ENCODE data around the gene C3orf80.
"Not testable (repeated sequence)": the region's sequence is repeated elsewhere in the genome, so short reads cannot be mapped to it uniquely, and the experiment has no call there.

The C3orf80 gene

GRCh38 chr3:160193644-160194192 lies 31.5 kb upstream of the C3orf80 start:
- no peak overlapping the region for H3K27ac ChIP-seq (ENCODE audit: low read length)
- no peak overlapping the region for H3K9ac ChIP-seq (ENCODE audit: low read depth, low read length)
- H3K27me3 ChIP-seq (ENCODE audit: insufficient read depth, low read length) = no peaks in the 10 kb centered on the region
- H3K9me3 ChIP-seq (ENCODE audit: insufficient read depth, low read depth, low read length) = no peaks in the 10 kb centered on the region
- H3K36me3 ChIP-seq (ENCODE audit: insufficient read depth, low read depth, low read length) = no peaks in the 10 kb centered on the region
- H3K4me1 ChIP-seq (ENCODE audit: insufficient read depth, low read length) = no peaks in the 10 kb centered on the region
- H3K4me3 ChIP-seq (ENCODE audit: low read length) = no peak overlapping the region

GRCh38 chr3:160194438-160194837 lies 30.8 kb upstream of the C3orf80 start:
- H3K4me1 ChIP-seq (ENCODE audit: insufficient read depth, low read length) = no peaks in the 10 kb centered on the region
- no peaks in the 10 kb centered on the region for H3K27me3 ChIP-seq (ENCODE audit: insufficient read depth, low read length)
- H3K9ac ChIP-seq (ENCODE audit: low read depth, low read length) = no peak overlapping the region
- H3K27ac ChIP-seq (ENCODE audit: low read length) = no peak overlapping the region
- H3K9me3 ChIP-seq (ENCODE audit: insufficient read depth, low read depth, low read length) = no peaks in the 10 kb centered on the region
- no peak overlapping the region for H3K4me3 ChIP-seq (ENCODE audit: low read length)
- H3K36me3 ChIP-seq (ENCODE audit: insufficient read depth, low read depth, low read length) = no peaks in the 10 kb centered on the region

GRCh38 chr3:160195106-160195505 lies 30.1 kb upstream of the C3orf80 start:
- H3K27ac ChIP-seq (ENCODE audit: low read length) = no peak overlapping the region
- no peaks in the 10 kb centered on the region for H3K9me3 ChIP-seq (ENCODE audit: insufficient read depth, low read depth, low read length)
- H3K4me1 ChIP-seq (ENCODE audit: insufficient read depth, low read length) = no peaks in the 10 kb centered on the region
- no peak overlapping the region for H3K4me3 ChIP-seq (ENCODE audit: low read length)
- no peaks in the 10 kb centered on the region for H3K36me3 ChIP-seq (ENCODE audit: insufficient read depth, low read depth, low read length)
- H3K9ac ChIP-seq (ENCODE audit: low read depth, low read length) = no peak overlapping the region
- no peaks in the 10 kb centered on the region for H3K27me3 ChIP-seq (ENCODE audit: insufficient read depth, low read length)

GRCh38 chr3:160196511-160197104 lies 28.6 kb upstream of the C3orf80 start:
- H3K9me3 ChIP-seq (ENCODE audit: insufficient read depth, low read depth, low read length) = no peaks in the 10 kb centered on the region
- no peak overlapping the region for H3K4me3 ChIP-seq (ENCODE audit: low read length)
- no peaks in the 10 kb centered on the region for H3K4me1 ChIP-seq (ENCODE audit: insufficient read depth, low read length)
- H3K9ac ChIP-seq (ENCODE audit: low read depth, low read length) = no peak overlapping the region
- no peaks in the 10 kb centered on the region for H3K27me3 ChIP-seq (ENCODE audit: insufficient read depth, low read length)
- H3K27ac ChIP-seq (ENCODE audit: low read length) = no peak overlapping the region
- H3K36me3 ChIP-seq (ENCODE audit: insufficient read depth, low read depth, low read length) = no peaks in the 10 kb centered on the region

DNA sequence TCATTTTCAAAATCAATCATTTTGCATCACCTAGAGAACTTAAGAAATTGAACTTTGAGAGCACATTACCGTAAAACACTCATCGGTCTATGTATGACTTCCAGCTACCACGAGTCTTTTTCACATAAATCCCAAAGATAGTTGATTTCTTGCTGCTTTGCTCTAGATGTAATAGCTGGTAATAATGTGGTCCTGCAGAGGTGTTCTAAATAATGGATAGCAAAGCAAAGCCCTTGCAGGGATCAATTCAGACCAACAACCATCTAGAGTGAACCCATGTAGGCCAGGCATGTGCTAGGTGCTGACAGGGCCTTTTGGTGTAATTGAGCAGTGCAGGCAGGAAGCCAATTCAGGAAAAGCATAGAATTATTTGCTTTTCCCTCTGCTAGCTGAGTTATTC lies 26.1 kb upstream of the C3orf80 start:
- Histone ChIP-seq H3K27me3 (ENCODE audit: insufficient read depth, low read length) (no peaks in the 10 kb centered on the region), H3K9ac (ENCODE audit: low read depth, low read length) (no peak overlapping the region), H3K9me3 (ENCODE audit: insufficient read depth, low read depth, low read length) (no peaks in the 10 kb centered on the region), H3K27ac (ENCODE audit: low read length) (no peak overlapping the region), H3K4me3 (ENCODE audit: low read length) (no peak overlapping the region), H3K36me3 (ENCODE audit: insufficient read depth, low read depth, low read length) (no peaks in the 10 kb centered on the region), H3K4me1 (ENCODE audit: insufficient read depth, low read length) (no peaks in the 10 kb centered on the region)

DNA sequence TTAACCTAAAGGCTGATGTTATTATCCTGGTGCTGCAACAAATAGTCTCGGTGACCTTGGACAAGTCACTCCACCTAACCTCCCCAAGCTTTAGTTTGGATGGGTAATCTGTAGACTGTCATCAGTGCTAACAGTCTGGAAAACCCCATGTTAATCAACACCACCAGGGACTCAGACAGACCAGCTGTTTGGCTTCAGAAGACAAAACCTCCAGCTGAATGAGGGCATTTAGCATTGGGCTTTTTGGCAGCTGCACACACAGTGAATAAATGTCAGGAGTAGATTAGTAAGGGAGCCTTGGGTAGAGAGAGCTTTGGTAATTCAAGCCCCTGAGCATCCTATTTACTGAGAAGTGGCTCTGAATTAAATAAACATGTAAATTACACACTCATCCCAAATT lies 24.9 kb upstream of the C3orf80 start:
- Histone ChIP-seq H3K4me3 (ENCODE audit: low read length) (no peak overlapping the region), H3K4me1 (ENCODE audit: insufficient read depth, low read length) (no peaks in the 10 kb centered on the region), H3K9me3 (ENCODE audit: insufficient read depth, low read depth, low read length) (no peaks in the 10 kb centered on the region; the same call in 1 of the 2 replicates), H3K9ac (ENCODE audit: low read depth, low read length) (no peak overlapping the region), H3K36me3 (ENCODE audit: insufficient read depth, low read depth, low read length) (no peaks in the 10 kb centered on the region), H3K27ac (ENCODE audit: low read length) (no peak overlapping the region), H3K27me3 (ENCODE audit: insufficient read depth, low read length) (no peaks in the 10 kb centered on the region)

- H3K9ac ChIP-seq (ENCODE audit: low read depth, low read length); H3K27ac ChIP-seq (ENCODE audit: low read length); H3K36me3 ChIP-seq (ENCODE audit: insufficient read depth, low read depth, low read length); H3K9me3 ChIP-seq (ENCODE audit: insufficient read depth, low read depth, low read length); H3K4me1 ChIP-seq (ENCODE audit: insufficient read depth, low read length); H3K4me3 ChIP-seq (ENCODE audit: low read length); H3K27me3 ChIP-seq (ENCODE audit: insufficient read depth, low read length): not testable (repeated sequence)
Observed at GRCh38 chr3:160204396-160205011, 20.7 kb upstream of the C3orf80 start.

DNA sequence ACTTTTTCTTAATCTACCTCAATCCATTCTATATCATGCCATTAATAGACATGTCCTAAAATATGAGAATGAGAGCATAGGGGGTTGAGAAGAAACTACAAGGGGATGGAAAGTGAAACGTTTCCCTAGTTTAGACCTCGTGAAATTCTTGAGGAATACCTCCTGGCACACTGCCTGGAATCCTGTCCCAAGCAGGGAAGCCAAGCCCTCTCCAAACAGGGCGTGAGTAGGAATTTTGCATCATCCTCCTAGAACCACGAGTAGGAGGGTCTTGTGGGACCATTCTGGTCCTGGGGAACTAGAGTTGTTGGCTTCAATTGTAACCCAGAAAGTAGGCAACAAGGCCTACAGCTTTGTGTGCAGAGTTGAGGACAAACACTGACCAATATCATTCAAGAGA lies 19.6 kb upstream of the C3orf80 start:
- H3K9me3 ChIP-seq (ENCODE audit: insufficient read depth, low read depth, low read length) = no peaks in the 10 kb centered on the region; the same call in 1 of the 2 replicates
- no peak overlapping the region for H3K9ac ChIP-seq (ENCODE audit: low read depth, low read length)
- no peak overlapping the region for H3K27ac ChIP-seq (ENCODE audit: low read length)
- no peaks in the 10 kb centered on the region for H3K4me1 ChIP-seq (ENCODE audit: insufficient read depth, low read length)
- no peak overlapping the region for H3K4me3 ChIP-seq (ENCODE audit: low read length)
- no peaks in the 10 kb centered on the region for H3K27me3 ChIP-seq (ENCODE audit: insufficient read depth, low read length)
- H3K36me3 ChIP-seq (ENCODE audit: insufficient read depth, low read depth, low read length) = no peaks in the 10 kb centered on the region

- Histone ChIP-seq H3K4me3 (ENCODE audit: low read length) (no peak overlapping the region), H3K9me3 (ENCODE audit: insufficient read depth, low read depth, low read length) (no peaks in the 10 kb centered on the region), H3K9ac (ENCODE audit: low read depth, low read length) (no peak overlapping the region), H3K27me3 (ENCODE audit: insufficient read depth, low read length) (no peaks in the 10 kb centered on the region), H3K4me1 (ENCODE audit: insufficient read depth, low read length) (no peaks in the 10 kb centered on the region), H3K36me3 (ENCODE audit: insufficient read depth, low read depth, low read length) (no peaks in the 10 kb centered on the region), H3K27ac (ENCODE audit: low read length) (no peak overlapping the region)
Observed at GRCh38 chr3:160210341-160210740, 14.9 kb upstream of the C3orf80 start.

GRCh38 chr3:160210799-160211221 lies 14.4 kb upstream of the C3orf80 start:
- H3K9me3 ChIP-seq (ENCODE audit: insufficient read depth, low read depth, low read length) = no peaks in the 10 kb centered on the region
- no peaks in the 10 kb centered on the region for H3K27me3 ChIP-seq (ENCODE audit: insufficient read depth, low read length)
- H3K4me1 ChIP-seq (ENCODE audit: insufficient read depth, low read length) = no peaks in the 10 kb centered on the region
- H3K27ac ChIP-seq (ENCODE audit: low read length) = no peak overlapping the region
- H3K4me3 ChIP-seq (ENCODE audit: low read length) = no peak overlapping the region
- no peaks in the 10 kb centered on the region for H3K36me3 ChIP-seq (ENCODE audit: insufficient read depth, low read depth, low read length)
- no peak overlapping the region for H3K9ac ChIP-seq (ENCODE audit: low read depth, low read length)

DNA sequence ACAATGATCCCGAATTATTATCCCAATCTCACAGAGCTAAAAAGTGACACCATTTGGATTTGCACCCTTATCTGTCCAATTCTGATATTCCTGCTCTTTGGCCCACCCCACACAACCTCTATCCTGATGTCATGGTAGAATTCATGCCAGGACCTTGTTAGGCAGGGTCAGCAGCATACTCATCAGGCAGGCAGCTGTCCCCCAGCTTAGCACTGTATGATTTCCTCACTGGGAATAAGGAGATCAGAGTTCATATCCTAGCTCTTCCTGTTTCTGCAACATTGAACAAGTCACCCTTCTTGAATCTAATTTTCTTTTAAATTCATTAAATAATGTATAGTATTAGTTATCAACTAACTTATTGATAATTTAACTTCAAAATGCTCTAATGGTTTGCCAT lies 12.0 kb upstream of the C3orf80 start:
- no peaks in the 10 kb centered on the region; the same call in 1 of the 2 replicates for H3K27me3 ChIP-seq (ENCODE audit: insufficient read depth, low read length)
- H3K36me3 ChIP-seq (ENCODE audit: insufficient read depth, low read depth, low read length) = no peaks in the 10 kb centered on the region
- H3K9ac ChIP-seq (ENCODE audit: low read depth, low read length) = no peak overlapping the region
- no peak overlapping the region for H3K4me3 ChIP-seq (ENCODE audit: low read length)
- no peaks in the 10 kb centered on the region for H3K4me1 ChIP-seq (ENCODE audit: insufficient read depth, low read length)
- H3K27ac ChIP-seq (ENCODE audit: low read length) = no peak overlapping the region
- no peaks in the 10 kb centered on the region for H3K9me3 ChIP-seq (ENCODE audit: insufficient read depth, low read depth, low read length)

GRCh38 chr3:160217675-160218074 lies 7.5 kb upstream of the C3orf80 start:
- no peak overlapping the region for H3K9ac ChIP-seq (ENCODE audit: low read depth, low read length)
- no peaks in the 10 kb centered on the region for H3K36me3 ChIP-seq (ENCODE audit: insufficient read depth, low read depth, low read length)
- H3K4me3 ChIP-seq (ENCODE audit: low read length) = no peak overlapping the region
- H3K27ac ChIP-seq (ENCODE audit: low read length) = no peak overlapping the region
- H3K27me3 ChIP-seq (ENCODE audit: insufficient read depth, low read length) = peaks cover 18% of the 10 kb centered on the region
- H3K4me1 ChIP-seq (ENCODE audit: insufficient read depth, low read length) = no peaks in the 10 kb centered on the region
- H3K9me3 ChIP-seq (ENCODE audit: insufficient read depth, low read depth, low read length) = no peaks in the 10 kb centered on the region
